ENCODE results near the gene VTI1A.

The VTI1A gene

DNA sequence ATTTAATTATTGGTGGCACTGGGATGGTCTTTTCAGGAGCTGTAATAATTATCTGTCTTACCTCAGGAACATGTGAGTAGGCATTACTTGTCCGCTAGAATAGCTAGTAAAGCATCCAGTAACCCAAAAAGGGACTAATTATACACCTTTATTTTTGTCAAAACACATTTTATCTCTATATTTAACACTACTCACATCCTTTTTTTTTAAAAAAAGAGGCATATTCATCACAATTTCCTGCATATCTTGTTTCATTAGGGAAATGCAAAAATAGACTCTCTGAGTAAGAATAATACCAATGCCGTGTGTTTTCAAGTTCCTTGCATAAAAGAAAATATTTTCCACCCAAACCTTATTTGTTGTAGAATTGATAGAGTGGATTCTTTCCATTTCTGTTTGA, 99.5 kb downstream of the VTI1A start:
- DNase-seq (ENCODE audit: low read depth): no peak

DNA sequence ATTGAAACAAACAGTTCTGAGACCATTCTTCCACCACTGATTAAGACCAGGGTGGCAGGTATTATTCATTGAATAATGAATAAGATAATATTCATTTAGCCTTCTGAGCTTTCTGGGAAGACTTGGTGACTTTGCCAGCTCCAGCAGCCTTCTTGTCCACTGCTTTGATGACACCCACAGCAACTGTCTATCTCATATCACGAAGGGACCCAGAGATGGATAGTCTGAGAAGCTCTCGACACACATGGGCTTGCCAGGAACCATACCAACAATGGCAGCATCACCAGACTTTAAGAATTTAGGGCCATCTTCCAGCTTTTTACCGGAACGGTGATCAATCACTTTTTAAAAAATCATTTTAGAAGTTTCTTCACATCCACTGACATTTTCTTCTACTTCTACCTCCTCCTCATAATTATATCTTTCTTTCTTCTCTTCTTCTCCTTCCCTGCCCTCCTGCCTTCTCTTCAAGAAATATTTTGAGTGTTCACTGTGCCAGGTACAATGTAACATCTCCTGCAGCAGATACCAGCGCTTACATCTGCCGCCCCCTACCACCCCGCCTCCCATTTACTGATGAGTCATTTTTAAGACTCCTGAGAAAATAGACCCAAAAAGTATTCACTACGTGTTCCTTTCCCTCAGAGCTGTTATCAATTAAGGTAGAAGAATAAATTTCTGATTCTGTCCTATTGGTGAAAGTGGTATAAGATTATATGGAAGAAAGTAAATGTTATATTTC, 101.7 kb downstream of the VTI1A start:
- DNase-seq (ENCODE audit: low read depth): no peak

DNA sequence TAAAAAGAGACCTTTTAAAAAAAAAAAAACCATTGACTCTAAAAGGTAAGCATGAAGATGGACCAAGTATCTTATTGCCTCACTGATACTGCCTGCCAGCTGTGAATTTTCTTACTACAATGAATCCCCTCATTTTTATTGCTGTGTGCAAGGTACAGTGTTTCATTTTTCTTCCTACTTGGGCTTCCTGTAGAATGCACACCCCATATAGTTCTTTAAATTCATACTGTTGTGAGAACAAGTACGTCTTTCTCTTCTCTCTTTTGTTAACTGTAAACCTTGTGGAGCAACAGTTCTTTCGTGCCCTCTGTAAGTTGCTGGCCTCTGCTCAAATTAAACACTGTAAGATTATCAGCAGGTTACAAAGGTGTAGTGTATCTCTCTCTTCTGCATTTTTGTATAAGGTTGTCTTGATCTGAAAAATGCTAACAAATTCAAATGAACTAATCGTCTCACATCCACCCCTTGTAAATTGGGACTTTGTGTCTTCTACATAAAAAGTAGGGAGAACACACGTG, 105.6 kb downstream of the VTI1A start:
- no peak for DNase-seq (ENCODE audit: low read depth)

GRCh38 chr10:112553315-112553714, 106.3 kb downstream of the VTI1A start:
- no peak for DNase-seq (ENCODE audit: low read depth)

DNA sequence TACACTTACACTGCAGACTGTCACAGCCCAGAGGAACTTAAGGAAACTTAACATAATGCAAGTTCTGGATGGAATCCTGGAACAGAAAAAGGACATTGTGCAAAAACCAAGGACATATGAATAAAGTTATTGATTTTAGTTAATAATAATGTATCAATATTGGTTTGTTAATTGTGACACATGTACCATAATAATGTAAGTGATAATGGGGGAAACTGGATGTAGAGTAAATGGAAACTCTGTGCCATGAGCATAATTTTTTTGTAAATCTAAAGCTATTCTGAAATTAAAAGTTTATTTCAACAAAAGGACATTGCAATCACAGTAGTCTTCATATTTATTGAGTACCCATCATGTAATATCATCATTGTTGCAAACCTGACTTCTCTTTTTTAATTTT, 107.2 kb downstream of the VTI1A start:
- DNase-seq (ENCODE audit: low read depth): no peak

DNA sequence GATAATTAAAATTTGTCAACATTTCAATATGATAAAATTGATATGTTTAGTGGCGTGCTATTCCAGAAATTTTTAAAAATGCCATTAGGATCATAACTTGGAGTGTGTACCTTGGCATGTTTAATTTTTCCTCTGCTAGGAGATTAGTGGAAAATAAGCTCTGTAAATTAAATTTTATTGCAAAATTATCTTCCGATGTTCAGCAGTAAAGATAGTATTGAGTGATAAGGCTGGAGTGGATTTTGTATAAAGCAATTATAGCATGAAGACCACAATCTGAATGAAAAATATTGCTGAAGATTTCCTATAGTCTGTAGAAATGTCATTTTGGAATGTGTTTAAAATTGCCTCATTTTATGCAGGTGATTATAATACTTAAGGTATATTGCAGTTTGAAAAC, 110.2 kb downstream of the VTI1A start:
- no peak for DNase-seq (ENCODE audit: low read depth)

DNA sequence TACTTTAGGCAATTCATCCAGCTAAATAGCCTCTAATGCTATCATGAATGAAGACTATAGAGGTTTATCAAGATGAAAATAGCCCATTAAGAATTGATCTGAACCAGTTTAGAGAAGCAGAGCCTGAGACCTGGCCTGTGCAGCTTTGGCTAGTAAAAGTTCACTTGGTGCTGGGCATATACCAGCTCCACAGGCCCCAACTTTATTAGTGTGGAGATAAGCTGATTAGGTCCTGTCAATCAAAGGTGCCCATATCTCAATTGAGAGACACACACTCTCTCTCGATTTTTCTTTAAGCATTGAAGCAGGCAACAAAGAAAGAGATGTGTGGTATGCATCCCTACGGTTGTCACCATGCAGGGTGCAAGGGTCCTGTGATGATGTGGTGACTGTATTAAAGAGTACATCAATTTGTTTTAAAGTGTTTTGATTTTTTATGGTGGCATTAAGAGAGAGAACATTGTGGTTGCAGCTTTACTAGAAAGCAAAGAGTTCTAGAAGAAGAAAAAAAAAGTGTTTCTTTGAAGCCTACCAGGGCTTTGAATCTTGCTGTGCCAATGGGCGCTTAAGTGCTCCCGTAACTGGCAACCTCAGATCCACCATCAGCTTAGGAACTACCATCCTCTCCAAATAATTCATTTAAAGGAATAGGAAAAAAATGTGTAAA, 111.6 kb downstream of the VTI1A start:
- no peak for DNase-seq (ENCODE audit: low read depth)

- no peak for DNase-seq (ENCODE audit: low read depth)
Observed at GRCh38 chr10:112559349-112559748, 112.3 kb downstream of the VTI1A start.

- no peak for DNase-seq (ENCODE audit: low read depth)
Observed at GRCh38 chr10:112562122-112562521, 115.1 kb downstream of the VTI1A start.

GRCh38 chr10:112562809-112563663, 116.0 kb downstream of the VTI1A start:
- DNase-seq (ENCODE audit: low read depth): no peak

GRCh38 chr10:112564337-112564736, 117.3 kb downstream of the VTI1A start:
- DNase-seq (ENCODE audit: low read depth): no peak

GRCh38 chr10:112565434-112566053, 118.5 kb downstream of the VTI1A start:
- no peak for DNase-seq (ENCODE audit: low read depth)

DNA sequence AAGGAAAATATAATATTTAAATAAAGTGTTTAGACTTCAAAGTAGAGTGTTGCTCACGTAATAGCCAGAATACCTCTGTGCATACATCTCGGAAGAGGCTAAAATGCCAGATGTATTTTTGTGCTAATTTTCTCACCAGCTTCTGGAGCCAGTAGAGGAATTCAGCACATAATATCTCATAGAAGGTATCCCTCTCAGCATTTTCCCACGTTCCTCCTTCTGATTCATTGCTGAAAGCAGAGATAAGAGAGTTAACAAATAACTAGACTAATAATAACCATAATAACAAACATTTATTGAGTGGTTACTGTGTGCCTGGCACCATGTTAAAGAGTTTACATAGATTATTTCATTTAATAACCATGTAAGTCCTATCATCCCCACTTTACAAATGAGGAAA, 123.6 kb downstream of the VTI1A start:
- no peak for DNase-seq (ENCODE audit: low read depth)

- DNase-seq (ENCODE audit: low read depth): no peak
Observed at GRCh38 chr10:112579578-112579977, 132.6 kb downstream of the VTI1A start.

GRCh38 chr10:112580267-112580666, 133.3 kb downstream of the VTI1A start:
- no peak for DNase-seq (ENCODE audit: low read depth)

GRCh38 chr10:112581921-112582320, 134.9 kb downstream of the VTI1A start:
- no peak for DNase-seq (ENCODE audit: low read depth)

GRCh38 chr10:112583236-112583939, 136.4 kb downstream of the VTI1A start:
- DNase-seq (ENCODE audit: low read depth): no peak

GRCh38 chr10:112584276-112584675, 137.3 kb downstream of the VTI1A start:
- DNase-seq (ENCODE audit: low read depth): no peak

- DNase-seq (ENCODE audit: low read depth): no peak
Observed at GRCh38 chr10:112585126-112585525, 138.1 kb downstream of the VTI1A start.

DNA sequence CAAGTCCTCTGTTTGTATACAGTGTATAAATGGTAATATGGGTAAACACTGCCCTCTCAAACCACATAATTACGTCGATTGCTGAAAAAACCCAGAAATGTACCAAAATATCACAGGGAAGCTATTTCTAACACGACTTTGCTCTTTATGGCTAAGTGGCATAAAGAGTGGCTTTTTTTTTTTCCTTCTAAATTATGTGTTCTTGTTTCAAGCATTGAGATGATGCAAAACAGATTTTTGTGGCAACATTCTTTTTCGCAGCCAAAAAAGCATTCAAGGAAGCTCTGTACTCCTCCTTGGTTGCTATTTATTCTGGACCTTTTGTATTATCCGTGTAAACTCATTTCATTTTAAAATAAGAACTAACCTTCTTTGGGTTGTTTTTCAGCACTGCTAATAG, 138.9 kb downstream of the VTI1A start:
- DNase-seq (ENCODE audit: low read depth): no peak

GRCh38 chr10:112587729-112588128, 140.7 kb downstream of the VTI1A start:
- no peak for DNase-seq (ENCODE audit: low read depth)

Data from HS-27A (cell line).